ENCODE results near the gene CLCA1.
"Not testable (repeated sequence)": the region's sequence is repeated elsewhere in the genome, so short reads cannot be mapped to it uniquely, and the experiment has no call there.

CLCA1 gene

DNA sequence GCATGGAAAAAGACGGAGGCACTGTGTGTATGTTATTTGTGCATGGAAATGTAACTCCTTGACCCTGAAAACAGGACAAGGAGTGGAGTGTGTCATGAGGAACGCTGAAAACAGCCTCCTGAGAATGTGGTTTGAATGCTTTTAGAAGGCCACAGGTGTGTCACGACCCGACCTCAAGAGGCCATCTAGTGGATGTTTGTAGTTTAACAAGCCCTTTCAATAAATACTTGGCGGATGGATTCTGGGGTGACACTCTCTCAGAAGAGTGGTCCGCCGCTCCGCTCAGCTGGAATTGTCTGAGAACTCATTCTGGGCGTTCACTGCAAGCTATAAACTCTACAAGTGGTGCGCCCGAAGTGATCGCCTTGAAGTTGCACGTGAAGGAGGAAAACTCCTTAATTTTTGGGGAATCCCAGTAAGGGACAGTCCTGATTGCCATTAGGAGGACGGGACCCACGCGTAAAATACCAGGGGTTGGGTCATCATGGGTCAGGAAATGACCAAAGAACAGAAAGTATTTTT, 33.5 kb downstream of the CLCA1 start:
- in situ Hi-C loops (cut with MboI; ENCODE audit: low sequenced_read_pairs), result not testable (repeated sequence)

DNA sequence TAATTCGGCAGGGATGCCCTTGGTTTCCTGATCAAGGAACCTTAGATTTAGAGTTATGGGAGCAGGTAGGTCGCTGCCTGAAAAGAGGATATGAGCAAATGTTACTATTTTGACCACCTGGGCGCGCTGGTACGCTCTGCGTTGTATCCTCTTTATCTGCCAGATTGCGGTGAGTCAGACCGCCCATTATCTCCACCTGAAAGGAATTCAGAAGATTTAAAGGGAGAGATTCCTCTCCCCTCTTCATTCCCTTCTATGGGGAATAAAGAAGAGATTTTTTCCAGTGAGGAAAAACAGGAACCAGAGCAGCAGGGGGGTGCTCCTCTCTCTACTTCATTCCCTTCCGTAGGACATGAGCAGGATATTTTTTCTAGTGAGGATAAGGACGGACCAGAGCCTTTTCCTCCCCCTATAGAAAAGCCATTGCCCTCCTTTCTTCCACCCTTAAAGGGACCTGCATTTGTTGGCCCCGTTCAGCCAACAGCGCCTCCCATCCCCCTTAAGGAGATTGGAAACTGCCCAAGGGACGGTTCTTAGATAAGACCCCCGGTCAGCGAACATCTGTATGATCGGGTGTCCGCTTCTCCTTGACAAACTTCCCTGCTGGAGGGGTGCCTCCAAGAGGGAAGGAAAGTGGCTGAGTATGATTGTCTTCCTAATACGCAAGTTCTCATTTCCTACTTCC, 34.1 kb downstream of the CLCA1 start:
- in situ Hi-C loops (cut with MboI; ENCODE audit: low sequenced_read_pairs), result no loop called here

DNA sequence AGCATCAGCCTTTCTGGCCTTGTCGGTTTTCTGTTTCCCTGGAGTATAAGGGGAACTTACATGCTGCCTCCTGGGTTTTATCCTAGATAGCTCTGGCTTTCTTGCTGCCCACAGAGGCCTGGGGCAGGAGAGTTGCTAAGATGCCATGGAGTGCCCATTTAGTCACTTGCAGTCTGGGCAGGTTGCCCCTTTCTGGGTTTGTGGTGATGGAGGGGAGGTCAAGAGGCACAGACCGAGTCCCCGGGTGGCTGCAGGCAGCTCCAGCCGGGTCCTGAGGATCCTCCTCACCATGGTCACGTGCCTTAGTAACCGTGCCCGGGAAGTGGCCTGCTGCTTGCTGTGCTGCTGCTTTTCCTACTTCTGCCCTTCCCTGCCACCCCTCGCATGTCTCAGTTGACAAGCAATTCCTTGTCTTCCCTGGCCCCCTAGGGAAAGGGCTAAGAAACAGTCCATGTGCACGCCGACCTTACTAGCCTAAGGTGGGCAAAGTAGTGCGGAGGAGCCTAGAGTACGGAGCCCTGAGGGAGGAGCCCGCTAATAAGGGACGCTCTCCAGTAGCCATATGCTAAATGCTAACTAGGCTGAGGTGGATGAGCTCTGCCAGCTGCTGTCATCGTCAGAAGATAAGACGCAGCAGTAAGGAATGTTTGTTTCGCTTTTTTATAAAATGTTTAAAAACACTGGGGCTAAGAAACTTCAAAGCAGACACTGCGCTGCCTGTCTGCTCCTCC, 34.8 kb downstream of the CLCA1 start:
- in situ Hi-C loops (cut with MboI; ENCODE audit: low sequenced_read_pairs), result no loop called here

DNA sequence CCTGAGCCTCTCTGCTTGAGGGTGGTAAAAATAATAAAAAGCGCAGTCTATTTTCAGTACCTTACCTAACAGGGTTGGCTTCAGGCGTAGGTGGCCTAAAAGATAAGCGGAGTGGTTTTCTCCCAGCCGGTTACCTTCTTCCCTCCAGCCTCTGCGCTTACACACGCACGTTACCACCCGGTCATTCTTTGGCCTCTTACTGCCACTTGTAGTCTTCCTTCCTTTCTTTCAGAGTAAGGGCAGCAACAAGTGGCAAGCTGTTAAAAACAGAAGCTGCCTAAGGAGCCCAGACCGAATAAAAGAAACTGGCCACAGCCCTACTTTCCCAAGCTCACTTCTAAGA, 35.4 kb downstream of the CLCA1 start:
- in situ Hi-C loops (cut with MboI; ENCODE audit: low sequenced_read_pairs), result no loop called here

DNA sequence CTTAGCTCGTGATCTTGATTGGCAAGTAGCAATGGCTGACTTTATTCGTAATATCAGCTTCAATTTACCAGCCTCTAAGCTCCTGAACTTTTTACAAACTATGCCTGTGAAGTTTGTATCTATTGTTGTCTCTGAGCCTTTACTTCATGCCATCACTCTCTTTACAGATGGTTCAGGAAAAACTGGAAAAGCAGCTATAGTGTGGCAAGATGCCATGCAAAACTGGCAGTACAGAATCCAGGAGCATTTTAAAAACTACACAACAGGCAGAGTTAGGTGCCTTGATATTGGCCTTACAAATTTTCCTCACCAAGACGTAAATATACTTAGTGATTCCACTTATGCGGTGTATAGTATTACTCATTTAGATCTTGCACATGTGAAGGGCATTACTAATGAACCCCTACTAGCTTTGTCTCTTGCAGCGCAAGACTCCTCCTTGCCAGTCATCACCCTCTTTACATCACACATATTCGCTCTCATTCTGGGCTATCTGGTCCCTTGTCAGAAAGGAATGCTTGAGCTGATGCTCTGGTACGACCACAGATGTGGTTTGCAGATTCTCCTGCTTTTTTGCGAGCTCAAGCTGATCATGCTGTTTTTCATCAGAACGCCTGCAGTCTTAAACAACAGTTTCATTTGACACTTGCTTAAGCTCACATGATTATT, 36.3 kb downstream of the CLCA1 start:
- in situ Hi-C loops (cut with MboI; ENCODE audit: low sequenced_read_pairs), result no loop called here

DNA sequence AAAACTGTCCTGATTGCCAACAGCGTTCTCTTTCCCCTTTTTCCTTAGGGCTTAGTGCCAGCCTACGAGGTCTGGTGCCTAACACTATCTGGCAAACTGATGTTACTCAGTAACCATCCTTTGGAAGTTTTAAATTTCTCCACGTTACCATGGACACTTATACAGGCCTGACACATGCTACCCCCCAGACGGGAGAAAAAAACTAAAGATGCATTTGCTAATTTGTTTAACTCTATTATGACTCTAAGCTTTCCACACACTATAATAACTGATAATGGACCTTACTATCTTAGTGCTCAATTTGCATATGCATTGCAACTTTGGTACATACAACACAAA, 36.8 kb downstream of the CLCA1 start:
- in situ Hi-C loops (cut with MboI; ENCODE audit: low sequenced_read_pairs), result no loop called here

DNA sequence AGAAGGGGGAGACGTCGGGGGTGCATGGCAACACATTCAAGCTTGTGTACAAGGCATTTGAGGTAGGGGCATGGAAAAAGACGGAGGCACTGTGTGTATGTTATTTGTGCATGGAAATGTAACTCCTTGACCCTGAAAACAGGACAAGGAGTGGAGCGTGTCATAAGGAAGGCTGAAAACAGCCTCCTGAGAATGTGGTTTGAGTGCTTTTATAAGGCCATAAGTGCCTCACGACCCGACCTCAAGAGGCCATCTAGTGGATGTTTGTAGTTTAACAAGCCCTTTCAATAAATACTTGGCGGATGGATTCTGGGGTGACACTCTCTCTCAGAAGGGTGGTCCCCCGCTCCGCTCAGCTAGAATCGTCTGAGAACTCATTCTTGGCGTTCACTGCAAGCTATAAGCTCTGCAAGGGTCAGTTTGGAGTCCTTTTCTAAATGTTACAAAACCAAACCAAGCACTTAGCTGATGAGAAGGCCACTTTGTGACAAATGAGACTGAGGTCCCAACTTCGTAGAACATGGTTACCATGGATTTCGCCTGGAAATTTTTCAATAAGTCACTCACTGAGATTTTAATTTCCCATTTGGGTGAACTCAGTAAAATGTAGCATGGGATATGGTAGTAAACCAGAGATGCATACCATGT, 39.3 kb downstream of the CLCA1 start:
- in situ Hi-C loops (cut with MboI; ENCODE audit: low sequenced_read_pairs), result no loop called here

DNA sequence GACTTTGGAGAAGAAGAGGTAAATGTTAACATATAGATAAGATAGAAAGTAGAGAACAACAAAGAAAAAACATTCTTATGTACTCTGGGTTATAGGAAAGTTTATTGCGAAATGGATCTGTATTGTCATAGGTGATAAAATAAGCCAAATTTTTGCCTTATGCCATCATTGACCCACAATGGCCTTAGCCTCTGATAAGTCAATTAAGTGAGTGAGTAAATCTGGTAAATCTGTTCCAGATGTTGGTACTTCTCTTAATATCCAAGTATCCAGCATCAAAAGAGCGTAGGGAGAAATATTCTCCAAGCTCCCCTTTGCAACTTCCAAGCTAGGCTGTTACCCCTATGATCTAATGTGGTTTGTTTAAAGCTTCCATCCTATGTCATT, 39.8 kb downstream of the CLCA1 start:
- in situ Hi-C loops (cut with MboI; ENCODE audit: low sequenced_read_pairs), result no loop called here

DNA sequence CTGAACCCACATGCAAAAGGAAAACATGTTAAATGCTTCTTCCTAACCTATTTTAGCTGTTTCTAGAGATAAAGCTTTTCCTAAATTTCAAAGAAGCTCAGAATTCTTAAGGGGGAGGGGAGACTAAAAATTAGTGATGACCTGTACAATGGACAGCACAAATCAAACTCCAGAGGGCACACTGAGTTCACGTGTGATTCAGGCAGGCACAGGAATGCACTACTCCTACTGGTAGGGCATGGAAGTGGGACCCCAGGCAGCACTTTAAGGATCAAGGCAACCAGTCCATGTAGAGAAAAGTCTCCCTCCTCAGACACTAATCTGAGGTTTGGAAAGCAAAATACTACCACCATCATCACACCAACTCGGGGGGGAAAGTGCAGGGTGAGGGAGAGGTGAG, 46.9 kb downstream of the CLCA1 start:
- in situ Hi-C loops (cut with MboI; ENCODE audit: low sequenced_read_pairs), result no loop called here

DNA sequence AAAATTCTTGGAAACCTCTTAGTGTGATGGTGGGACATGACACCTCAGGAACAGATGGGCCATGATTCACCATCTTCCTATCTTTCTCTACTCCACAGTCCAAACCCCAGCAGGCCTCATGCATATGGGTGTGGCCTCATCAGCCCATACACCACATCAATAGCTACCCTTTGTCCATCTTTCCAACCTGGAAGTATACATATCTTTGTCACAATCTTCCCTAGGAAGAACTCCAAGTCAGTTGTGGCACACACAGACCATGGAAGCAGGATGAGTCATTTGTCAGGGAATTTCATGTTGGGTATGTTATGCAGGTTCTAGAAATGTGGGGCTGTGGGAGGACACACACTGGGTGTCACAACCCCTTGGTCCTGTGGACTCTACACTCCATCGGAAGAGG, 47.6 kb downstream of the CLCA1 start:
- in situ Hi-C loops (cut with MboI; ENCODE audit: low sequenced_read_pairs), result no loop called here

DNA sequence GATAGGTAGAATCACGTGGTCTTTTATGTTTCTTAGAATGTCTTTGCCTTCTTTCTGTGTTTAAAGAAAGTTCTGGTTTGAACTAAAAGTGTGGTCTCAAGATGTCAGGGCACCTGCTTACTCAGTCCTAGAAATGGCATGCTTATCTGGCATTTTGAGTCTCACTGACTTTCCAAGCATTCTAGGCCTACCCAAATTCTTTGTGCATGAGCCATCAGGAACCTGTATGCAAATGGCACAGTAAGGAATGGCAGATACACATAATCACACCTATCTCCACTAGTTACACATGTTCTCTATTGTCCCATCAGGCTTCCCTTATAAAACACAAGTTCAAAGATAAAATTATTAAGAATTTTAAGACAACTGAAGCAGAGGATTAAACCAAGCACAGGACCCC, 48.6 kb downstream of the CLCA1 start:
- in situ Hi-C loops (cut with MboI; ENCODE audit: low sequenced_read_pairs), result no loop called here

DNA sequence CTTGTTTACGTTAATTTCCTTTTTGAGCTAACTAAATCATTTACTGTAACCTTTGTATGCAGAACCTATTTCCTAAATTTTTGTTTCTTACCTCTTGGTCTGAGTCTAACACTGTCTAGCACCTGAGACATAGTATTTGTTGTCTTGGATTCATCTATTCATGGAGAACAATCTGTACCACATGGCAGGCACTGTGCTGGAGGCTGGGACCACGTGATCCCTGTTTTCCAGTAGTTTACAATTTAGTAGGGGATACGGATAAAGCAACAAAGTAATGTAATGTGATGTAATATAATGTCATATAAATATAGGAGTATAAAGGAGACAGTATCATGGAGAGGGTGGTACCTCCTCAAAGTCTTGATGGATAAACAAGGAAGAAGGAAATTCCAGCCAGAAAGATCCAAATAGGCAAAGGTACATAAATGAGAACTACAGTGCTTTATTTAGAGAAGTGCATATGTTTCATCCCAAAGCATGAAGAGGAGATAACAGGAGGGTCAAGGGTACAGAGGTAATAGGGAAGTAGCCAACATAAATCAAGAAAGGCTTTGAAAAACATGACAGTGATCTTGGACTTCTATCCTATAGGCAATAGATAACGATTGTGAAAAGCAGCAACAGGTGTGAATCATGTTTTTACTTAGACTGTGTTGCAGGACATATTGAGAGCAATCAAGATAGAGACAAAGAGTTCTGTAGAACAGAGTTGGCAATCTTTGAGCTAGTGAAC, 52.2 kb downstream of the CLCA1 start:
- in situ Hi-C loops (cut with MboI; ENCODE audit: low sequenced_read_pairs), result no loop called here

DNA sequence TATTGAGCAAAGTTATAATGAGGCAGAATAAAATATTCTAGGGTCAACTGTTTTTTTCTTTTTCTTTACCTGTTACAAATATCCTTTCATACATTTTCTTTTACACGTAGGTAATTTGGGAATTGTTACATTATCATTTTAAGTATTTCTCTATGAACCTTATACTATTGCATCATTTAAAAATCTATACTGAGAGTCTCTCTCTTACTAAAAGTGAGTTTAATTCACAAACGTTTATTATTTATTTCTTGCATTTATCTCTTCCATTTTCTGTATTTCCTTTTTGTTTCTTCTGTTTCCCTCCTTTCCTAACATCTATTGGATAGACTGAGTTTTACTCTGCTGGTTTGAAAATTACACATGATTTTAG, 52.8 kb downstream of the CLCA1 start:
- in situ Hi-C loops (cut with MboI; ENCODE audit: low sequenced_read_pairs), result no loop called here

DNA sequence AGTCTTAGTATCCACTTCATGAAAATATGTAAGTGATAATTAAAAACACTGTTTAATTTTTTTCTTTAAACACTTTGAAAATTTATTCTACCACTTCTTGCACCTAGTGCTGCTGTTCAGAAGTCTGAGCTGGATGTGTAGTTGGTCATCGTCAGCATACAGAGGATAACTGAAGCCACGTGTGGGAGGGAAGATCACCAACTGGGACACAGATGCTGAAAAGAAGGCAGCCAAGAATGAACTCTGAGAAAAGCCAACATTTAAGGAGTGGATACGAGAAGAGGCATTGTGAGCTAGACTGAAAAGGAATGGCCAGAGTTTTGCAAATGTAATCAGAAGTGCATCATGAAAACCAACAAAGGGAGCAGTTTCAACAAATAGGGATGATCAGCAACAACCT, 53.5 kb downstream of the CLCA1 start:
- in situ Hi-C loops (cut with MboI; ENCODE audit: low sequenced_read_pairs), result no loop called here

DNA sequence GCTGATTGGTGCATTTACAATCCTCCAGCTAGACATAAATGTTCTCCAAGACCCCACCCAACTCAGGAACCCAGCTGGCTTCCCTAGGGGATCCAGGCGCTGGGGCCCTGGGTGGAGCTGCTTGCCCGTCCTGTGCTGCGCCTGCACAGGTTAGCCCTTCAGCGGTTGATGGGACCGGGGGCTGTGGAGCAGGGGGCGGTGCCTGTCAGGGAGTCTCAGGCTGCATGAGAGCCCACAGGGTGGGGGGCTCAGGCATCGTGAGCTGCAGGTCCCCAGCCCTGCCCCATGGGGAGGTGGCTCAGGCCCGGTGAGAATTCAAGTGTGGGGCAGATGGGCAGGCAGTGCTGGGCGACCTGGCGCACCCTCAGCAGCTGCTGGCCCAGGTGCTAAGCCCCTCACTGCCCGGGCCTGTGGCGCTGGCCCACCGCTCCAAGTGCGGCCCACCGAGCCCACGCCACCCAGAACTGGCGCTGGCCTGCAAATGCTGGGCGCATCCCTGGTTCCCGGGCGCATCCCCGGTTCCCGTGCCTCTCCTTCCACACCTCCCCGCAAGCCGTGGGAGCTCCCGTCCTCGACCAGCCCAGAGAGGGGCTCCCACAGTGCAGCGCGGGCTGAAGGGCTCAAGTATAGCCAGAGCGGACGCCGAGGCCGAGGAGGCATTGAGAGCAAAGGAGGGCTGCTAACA, 55.1 kb downstream of the CLCA1 start:
- in situ Hi-C loops (cut with MboI; ENCODE audit: low sequenced_read_pairs), result no loop called here

DNA sequence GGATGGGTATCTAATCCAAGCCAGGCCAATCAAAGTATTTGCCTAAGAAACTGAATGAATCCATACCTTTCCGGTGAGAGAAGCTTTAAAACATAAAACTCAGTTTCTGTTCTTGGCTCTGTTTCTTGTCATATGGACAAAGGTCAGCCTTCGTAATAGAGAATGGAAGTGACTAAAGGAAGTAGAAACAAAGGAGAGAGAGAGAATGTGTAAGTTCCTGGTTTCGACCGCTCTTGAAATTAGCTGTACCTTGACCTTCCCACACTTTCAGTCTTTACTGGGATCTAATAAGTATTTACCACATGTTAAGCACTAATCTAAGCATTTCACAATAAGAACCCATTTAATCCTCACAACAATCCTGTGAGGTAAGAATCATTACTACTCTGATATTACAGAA, 58.6 kb downstream of the CLCA1 start:
- in situ Hi-C loops (cut with MboI; ENCODE audit: low sequenced_read_pairs), result no loop called here

DNA sequence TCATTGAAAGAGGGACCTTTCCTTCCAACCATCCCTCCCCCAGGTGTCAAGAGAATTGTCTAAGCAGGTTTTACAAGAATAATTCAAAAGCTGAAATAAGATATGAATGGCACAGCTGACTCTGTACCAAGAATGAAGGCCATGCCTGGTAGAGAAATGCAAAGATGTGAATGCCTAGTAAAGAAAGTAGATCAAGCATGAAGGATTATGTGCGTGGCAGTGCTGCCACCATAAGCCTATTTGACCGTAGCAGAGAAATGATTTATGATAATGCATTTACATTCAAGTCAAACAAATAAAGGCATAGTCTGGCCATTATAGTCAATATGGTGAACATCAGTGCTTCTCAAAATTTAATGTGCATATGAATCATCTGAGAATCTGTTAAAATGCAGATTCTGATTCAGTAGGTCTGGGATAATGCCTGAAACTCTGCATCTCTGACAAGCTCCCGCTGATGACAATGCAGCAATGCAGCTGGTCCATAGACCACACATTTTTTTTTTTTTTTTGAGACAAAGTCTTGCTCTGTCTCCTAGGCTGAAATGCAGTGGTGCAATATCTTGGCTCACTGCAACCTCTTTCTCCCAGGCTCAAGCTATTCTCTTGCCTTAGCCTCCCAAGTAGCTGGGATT, 61.6 kb downstream of the CLCA1 start:
- in situ Hi-C loops (cut with MboI; ENCODE audit: low sequenced_read_pairs), result no loop called here

DNA sequence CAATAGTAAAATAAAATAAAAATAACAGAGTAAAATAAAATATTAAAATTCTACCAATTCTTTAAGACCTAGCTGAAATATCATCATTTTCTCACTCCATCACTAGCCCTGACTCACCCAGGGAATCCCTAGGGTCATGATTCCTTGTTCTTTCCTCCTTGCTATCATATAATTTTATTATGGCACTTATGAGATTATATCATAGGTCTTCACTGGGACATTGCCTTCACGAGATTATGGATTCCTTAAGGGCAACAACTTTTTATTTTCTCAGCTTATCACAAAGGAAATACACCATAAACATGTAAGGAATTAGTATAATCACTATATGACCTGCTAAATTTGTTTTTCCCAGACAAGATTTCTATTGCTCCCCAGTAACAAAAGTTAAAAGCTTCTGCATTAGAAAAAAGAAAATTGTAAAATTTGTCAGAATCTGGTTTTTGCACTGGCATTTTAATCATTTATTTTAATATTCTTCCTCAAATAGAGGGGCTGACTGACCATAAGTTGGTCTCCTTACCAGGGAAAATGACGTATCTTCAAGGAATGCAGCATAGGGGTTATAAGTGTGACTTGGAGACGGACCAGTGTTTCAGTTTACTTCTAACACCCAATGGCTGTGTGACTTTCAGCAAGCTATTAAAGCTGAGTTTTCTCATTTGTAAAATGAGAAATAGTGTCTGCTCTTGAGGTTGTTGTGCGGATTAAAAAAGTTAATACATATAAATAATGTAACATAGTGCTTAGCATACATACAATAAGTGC, 69.4 kb downstream of the CLCA1 start:
- in situ Hi-C loops (cut with MboI; ENCODE audit: low sequenced_read_pairs), result no loop called here

DNA sequence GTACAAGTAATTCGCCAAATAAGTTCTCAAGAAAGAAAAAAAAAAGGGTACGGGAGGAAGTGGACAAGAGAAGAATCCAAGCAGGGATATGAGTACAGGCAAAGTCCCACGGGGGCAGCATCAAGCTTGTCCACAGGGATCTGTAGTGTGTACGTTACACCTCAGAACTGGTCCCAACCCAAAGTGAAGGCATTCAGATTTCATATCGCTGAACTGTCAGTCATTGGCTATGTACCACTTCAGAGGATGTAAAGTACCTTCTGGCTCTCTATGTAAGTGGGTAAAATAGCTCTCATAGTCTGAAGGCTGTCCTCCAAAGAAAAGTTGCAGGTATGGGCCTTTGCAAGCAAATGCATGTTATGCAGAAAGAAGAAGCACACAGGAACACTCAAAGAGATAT, 70.0 kb downstream of the CLCA1 start:
- in situ Hi-C loops (cut with MboI; ENCODE audit: low sequenced_read_pairs), result no loop called here

Measured in hTERT RPE-1 (cell line).